HG03039 (cell line): ENCODE data around the gene ANAPC7.
"Not testable (repeated sequence)": the region's sequence is repeated elsewhere in the genome, so short reads cannot be mapped to it uniquely, and the experiment has no call there.

Experiments
- ATAC-seq: cut with Tn5 transposase; IDR thresholded peaks from one replicate; pipeline ENCODE4 v1.9.1; 2021; ENCODE audit warnings: mild to moderate bottlenecking, moderate library complexity; ENCODE audit not compliant: unreplicated experiment

The ANAPC7 gene

DNA sequence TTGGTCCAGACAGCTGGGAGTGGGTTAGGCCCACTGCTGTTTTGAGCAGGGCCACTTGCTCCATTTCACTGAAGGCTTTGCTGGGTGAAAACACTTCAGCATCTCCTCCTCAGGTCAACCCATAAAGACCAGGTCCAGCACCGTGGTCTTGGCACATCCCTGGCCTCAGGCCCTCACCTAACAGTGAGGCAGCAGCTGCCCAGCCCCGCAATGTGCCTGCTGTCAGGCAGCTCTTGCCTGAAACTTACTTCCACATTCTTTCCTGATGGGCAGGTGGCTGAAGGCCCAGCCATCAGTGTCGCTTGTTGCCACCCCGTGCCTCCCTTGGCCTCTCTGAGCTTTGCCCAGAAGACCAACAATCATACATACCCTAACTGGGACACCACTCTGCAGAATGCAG is 54.4 kb downstream of the ANAPC7 start:
- no peak for ATAC-seq

DNA sequence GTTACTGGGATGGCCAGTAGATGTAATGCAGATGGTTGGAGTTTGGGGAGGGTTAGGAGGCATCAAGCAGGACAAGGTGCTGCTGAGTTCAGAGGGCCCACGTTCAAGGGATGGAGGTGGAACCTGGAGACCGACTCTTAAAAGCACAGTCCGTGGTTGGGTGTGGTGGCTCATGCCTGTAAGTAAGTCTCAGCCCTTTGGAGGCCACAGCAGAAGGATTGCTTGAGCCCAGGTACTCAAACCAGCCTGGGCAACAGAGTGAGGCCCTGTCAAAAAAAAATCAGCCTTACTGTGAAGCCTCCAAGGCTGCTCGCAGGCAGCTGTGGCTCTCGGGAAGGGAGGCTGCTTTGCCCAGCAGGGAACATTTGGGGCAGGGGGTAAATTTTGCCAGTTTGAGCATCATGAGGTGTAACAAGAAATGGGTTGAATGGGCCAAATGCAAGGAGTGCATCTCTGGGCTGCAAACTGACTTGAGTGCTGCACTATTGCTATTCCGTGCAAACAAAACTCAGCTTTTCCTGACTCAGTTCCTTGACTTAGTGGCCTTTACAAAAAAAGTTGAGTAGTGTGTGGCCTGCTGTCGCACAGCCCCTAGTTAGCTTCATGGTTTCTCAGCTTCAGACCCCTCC is 55.0 kb downstream of the ANAPC7 start:
- ATAC-seq, result no peak

DNA sequence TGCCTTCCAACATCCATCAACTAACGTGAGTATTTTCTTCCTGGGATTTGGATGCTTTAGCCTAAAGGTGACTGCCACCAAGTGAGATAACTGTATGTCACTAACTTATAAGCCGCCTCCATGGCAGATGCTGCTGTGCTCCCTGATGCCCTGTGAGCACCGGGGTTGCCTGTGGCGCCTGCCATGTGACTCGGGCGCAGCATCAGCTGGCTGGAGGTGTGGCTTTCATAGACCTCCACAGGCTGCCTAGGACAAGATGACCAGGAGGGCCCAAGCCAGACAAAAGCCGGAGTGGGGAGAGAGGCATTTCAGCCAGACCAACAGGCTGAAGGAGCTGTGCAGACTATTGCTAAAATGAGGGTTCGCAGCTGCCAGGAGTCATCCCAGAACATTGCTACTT is 55.7 kb downstream of the ANAPC7 start:
- no peak for ATAC-seq

DNA sequence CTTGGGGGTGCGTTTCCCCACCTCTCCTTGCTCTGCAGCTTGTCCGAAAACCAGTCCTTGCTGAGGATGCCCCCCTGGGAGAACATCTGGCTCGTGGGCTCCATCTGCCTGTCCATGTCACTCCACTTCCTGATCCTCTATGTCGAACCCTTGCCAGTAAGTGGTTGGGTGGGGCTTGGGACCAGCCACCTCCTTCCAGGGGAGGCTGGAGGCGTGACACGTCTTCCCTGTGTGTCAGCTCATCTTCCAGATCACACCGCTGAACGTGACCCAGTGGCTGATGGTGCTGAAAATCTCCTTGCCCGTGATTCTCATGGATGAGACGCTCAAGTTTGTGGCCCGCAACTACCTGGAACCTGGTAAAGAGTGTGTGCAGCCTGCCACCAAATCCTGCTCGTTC is 57.5 kb downstream of the ANAPC7 start:
- ATAC-seq, result no peak

DNA sequence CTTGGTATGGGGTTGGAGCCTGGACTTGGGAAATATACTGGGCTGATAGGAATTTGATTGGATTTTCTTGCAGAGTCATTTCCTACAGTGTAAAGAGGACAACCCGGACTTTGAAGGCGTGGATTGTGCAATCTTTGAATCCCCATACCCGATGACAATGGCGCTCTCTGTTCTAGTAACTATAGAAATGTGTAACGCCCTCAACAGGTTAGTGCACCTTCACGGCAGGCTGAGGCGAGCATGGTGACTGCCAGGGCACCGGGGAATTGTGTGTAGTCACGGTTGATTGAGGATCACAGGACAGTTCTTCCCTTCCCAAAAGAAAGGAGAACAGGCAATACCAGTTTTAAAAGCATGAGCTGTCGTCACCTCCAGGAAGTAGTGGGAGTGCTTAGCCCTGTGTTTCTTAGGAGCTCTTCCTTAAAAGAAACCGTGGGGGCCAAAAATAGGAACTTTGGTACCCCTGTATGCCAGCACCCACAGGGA is 58.3 kb downstream of the ANAPC7 start:
- ATAC-seq, result no peak

DNA sequence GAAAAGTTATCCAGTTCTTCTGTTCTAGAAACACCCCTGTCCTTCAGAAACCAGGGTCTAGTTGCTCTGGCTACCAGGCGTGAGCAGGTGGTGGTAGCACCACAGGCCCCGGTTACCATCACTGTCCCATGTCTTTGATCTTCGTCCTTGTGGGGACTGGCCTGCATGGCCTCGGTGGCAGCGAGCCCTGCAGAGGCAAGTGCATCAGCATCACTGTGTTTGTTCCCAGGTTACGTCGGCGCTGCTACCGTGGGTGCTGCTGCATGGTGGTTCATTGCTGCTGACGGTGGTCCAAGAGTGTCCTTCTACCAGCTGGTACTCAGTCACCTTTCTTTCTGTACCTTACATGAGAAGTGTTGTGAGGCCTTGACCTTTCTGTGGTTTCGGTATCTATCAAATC is 58.9 kb downstream of the ANAPC7 start:
- ATAC-seq, result no peak

DNA sequence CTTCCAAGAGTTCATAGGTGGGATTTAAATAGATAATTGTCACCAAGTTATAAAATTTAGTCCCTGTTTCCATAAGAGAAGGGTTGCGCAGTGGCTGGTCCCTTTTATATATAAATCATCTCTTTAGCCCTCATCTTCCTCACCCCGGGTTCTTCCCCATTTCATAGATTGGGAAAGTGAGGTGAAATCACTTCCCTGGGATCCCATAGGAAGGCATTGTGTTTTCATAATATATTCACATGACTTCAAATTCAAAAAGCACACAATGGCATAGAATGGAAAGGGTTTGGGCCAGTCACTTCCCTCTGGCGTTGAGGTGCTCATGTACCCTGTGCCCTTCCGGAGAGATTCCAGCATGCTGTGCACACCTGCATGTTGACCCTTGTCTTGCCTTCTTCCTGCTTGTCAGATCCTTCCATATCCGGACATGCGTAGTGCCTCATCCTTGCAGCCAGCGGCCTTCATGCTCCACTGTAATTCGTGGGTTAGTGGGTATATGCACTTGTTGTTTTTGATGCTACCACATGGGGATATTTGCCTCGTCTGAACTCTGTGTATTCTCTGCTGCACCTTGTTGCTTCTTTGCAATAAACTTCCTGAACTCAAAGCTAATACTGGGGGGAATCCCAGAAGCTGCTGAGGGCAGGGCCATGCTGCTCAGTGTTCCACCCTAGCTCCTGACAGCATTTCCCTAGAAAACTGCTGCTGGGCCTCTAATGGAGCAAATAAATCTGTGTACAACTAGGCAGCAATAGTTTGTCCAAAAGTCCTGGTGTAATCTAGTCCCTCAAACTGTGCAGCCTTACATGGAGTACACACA is 59.6 kb downstream of the ANAPC7 start:
- ATAC-seq, result no peak

DNA sequence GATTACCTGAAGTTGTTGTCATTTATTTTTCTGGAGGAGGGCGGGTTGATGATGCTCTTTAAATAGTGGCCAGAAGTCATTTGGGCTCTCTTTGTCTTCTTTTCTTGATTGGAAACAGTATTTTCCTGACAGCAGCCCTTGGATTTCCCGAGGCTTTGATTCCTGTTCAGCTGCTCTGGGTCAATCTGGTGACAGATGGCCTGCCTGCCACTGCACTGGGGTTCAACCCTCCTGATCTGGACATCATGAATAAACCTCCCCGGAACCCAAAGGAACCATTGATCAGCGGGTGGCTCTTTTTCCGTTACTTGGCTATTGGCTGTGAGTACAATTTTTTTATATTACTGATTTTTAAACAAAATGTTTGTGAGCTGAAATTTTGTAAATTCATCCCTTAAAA is 60.4 kb downstream of the ANAPC7 start:
- no peak for ATAC-seq

DNA sequence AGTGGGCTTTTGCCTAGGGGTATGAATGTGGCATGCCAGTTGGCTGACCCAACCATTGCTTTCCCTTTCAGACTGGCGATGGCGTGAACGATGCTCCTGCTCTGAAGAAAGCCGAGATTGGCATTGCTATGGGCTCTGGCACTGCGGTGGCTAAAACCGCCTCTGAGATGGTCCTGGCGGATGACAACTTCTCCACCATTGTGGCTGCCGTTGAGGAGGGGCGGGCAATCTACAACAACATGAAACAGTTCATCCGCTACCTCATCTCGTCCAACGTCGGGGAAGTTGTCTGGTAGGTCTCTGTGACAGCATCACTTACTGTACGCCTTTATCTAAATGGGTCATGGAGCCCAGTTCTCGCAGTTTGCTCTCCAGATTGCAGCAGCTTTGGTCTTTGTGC is 61.4 kb downstream of the ANAPC7 start:
- ATAC-seq, result no peak

DNA sequence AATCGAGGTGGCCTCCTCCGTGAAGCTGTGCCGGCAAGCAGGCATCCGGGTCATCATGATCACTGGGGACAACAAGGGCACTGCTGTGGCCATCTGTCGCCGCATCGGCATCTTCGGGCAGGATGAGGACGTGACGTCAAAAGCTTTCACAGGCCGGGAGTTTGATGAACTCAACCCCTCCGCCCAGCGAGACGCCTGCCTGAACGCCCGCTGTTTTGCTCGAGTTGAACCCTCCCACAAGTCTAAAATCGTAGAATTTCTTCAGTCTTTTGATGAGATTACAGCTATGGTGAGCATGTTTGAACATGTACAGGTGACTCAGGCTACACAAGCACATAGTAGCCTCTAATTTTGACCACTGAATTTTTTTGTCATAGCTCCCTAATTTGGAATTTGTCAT is 62.8 kb downstream of the ANAPC7 start:
- ATAC-seq, result no peak

DNA sequence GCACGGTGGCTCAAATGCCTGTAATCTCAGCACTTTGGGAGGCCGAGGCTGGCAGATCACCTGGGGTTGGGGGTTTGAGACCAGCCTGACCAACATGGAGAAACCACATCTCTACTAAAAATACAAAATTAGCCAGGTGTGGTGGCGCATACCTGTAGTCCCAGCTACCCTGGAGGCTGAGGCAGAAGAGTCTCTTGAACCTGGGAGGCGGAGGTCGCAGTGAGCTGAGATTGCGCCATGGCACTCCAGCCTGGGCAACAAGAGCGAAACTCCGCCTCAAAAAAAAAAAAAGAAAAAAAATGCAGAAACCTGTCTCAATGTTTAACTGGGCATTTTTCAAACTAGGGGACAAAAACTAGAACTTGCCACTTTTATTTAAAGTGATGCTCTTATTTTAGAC is 63.2 kb downstream of the ANAPC7 start:
- not testable (repeated sequence) for ATAC-seq

DNA sequence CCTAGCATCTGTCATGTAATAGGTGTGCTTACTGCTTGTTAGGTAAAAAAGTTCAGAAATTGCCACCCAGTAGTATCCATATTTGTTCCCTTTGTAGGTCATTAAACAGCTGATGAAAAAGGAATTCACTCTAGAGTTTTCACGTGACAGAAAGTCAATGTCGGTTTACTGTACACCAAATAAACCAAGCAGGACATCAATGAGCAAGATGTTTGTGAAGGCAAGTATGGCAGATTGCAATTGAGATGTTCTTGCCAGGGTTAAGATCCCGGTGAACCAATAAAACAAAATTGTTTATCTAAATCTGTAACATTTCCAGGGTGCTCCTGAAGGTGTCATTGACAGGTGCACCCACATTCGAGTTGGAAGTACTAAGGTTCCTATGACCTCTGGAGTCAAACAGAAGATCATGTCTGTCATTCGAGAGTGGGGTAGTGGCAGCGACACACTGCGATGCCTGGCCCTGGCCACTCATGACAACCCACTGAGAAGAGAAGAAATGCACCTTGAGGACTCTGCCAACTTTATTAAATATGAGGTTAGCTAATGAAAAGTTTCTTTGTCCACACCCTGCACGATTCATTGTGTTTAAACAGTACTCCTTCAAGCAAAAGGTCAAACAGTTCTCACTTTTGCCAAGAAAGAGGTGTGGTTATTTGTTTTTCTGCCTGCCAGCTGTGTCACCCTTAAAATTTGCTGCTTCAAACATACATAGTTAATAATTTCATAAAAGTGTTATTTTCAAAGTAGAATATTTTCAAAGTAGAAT is 64.1 kb downstream of the ANAPC7 start:
- no peak for ATAC-seq

DNA sequence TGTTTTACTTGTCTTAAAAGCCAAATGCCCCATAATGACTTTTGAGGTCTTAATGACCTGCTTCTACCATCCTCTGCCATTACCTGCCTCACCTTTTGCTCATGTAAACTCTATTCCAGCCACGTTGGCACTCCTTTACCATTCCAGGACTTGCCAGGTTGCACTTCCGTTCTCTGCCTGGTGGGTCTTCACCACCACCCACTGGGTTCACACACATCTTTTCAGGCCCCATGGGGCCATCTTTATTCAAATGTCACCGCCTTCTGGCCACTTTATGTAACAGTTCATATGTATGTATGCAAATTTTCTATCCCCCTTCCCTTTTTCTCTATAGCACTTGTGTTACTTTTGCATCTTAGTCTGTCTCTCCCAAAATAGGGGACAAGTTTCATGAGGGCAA is 64.8 kb downstream of the ANAPC7 start:
- no peak for ATAC-seq

DNA sequence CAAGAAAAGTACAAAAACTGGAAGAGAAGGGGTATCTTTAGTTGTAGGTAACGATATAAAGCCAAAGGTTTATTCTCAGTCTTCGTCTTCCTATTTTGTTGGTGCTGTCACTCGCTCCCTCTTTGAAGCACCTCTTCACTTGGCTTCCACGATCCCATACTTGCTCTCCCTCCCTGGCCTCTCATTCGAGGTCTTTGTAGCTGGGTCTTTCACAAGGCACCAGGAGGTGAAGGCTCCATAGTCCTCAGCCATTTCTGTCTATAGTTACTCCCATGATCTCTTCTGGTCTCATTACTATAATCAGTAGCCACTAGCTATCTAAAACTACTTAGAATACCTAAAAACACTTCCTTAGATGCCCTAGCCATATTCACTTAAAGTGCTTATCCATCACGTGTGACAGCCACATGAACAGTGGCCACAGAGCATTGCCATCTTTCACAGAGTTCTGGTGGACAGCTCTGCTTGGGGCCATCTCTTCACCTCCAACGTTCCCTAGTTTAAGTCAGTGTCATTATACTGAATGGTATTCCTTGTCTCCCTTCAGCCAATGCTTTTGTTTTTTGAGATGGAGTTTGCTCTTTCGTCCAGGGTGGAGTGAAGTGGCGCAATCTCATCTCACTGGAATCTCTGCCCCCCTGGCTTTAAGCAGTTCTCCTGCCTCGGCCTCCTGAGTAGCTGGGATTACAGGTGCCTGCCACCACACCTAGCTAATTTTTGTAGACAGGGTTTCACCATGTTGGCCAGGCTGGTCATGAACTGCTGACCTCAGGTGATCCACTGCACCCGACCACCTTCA is 65.4 kb downstream of the ANAPC7 start:
- no peak for ATAC-seq

DNA sequence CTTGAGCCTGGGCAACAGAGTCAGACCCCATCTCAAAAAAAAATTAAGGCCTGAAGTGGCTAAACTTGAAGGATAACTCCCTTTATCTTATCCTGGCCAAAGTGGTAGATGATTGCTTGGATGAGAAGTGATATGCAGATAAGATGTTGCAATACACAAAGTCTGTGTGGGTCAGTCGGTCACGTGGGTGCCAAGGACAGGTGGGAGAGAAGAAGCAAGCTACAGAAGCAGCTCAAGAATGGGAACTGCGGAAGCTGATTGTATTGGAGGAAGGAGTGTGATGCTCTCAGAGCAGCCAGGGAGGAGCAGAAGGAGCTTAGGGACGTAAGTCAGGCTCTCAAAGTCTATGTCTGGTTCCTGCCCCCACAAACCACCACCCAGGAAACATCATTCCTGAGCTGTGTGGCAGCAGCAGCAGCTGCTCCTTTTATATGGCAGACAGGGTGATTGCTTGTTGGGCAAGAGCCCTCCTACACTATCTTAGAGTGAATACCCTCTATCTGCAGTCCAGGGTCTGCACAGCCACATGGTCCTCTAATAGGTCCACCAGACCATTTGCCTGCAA is 67.9 kb downstream of the ANAPC7 start:
- no peak for ATAC-seq

DNA sequence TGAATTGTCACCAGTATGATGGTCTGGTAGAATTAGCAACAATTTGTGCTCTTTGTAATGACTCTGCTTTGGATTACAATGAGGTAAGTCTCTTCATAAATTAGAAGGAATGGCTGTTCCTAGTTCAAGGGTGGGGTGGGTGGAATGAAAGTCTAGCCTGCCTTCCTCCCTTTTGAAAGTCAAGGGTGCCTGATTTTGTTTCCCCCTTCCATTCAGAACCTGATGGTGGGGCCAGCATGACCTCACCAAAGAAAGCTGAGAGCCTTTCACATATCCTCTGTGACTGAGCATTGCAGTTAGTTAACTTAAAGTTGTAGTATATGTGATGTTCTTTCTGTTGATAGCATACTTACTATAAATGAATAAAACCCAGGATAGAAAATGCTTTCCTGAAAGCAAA is 70.3 kb downstream of the ANAPC7 start:
- no peak for ATAC-seq

DNA sequence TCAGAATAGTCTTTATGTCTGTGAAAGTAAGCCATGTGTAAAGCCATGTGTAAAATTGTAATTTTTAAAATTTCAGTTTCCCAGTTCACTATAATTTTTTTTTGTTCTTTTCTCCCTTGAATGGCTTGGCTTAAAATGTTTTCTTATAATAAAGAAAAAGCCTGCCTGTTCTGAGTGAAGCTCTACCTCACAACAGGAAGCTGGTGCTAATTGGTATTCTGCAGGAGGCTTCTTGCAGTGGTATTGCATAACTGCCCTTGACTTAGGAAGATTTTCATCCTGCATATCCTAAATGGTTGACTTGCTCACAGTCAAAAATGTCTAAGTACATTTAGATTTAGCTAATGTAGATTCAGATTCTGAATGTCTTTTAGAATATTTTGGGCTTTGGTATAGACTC is 73.0 kb downstream of the ANAPC7 start:
- ATAC-seq, result no peak

DNA sequence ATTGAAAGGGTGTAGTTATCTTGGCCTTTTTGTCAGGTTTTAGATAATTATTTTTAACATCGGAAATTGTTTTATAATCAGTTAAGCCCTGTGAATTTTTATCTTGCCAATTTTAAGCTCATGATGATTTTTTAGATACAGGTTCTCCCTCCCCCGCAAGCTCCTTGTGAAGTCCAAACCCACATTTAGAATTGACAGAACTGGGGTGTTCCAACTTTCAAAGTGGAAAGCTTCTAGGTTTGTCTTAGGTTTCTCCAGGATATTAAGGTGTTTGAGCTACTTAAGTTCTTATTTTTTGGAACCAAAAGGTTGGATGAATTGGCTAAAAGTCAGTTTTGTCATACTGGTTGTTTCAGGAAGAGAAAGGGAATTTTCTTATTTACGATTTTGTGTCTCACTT is 73.4 kb downstream of the ANAPC7 start:
- ATAC-seq, result no peak

DNA sequence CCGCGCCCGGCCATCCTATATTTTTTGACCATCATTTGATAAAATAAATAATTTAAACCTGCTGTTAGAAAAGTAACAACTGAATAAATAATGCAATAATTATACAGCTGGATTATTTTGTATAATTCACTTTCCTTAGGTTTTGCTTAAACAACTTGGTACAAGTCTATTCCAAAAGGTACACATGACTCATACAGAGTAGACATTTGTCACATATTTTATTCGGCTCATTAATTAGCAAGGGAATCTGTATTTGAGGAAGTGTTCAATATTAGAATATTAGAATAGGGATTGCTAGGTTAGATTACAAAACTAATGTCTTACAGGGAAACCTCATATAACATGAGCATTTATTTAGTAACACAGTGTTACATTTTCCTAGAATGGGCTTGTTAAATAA is 73.8 kb downstream of the ANAPC7 start:
- no peak for ATAC-seq
